ENCODE data around the gene HHEX.

Gene HHEX

DNA sequence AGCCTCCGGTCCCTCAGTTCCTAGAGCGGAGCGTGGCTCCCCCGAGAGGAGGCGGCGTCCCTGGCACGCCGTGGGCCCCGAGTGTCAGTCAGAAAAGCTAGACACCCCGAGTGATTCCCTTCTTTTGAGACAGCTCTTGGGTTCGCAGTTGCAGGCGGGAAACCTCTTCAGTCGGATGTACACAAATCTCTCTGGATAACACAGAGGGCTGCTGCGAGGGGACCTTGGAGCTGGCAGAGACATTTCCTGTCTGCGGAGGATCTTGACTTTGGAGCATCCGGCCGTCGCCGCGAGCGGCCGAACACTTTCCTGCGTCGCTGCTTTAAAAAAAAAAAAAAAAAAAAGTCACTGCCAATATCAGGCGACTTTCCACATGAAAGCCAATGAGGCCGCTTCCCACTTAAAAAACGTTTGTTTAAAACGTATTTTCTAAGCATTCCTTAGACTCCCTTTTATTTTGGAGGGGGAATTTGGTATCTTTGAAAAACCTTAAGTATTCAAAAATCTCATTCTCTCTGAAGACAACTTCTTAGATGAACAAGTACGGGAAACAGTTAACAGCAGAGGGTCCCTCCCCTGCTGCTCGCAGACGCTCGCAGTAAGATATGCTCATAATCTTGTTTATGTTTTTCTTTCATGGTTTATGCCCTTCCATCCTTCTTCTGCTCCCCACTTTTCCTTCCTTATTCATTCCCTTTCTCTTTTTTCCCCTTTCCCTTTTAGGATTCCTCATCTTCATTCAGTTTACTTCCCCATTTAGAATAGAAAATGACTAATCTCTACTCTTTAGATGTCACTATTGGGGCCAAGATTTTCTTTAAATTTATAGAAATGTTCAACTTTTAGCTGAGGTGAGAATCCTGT lies 10.0 kb downstream of the HHEX start:
- no peak overlapping the region for H3K4me3 ChIP-seq (ENCODE audit: low read depth, low read length)
- TF ChIP-seq, protein P1, sequence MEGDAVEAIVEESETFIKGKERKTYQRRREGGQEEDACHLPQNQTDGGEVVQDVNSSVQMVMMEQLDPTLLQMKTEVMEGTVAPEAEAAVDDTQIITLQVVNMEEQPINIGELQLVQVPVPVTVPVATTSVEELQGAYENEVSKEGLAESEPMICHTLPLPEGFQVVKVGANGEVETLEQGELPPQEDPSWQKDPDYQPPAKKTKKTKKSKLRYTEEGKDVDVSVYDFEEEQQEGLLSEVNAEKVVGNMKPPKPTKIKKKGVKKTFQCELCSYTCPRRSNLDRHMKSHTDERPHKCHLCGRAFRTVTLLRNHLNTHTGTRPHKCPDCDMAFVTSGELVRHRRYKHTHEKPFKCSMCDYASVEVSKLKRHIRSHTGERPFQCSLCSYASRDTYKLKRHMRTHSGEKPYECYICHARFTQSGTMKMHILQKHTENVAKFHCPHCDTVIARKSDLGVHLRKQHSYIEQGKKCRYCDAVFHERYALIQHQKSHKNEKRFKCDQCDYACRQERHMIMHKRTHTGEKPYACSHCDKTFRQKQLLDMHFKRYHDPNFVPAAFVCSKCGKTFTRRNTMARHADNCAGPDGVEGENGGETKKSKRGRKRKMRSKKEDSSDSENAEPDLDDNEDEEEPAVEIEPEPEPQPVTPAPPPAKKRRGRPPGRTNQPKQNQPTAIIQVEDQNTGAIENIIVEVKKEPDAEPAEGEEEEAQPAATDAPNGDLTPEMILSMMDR (IDR thresholded peaks at IDR 0.05; ENCODE audit: borderline replicate concordance, insufficient read depth, low read depth, low read length): no peak

DNA sequence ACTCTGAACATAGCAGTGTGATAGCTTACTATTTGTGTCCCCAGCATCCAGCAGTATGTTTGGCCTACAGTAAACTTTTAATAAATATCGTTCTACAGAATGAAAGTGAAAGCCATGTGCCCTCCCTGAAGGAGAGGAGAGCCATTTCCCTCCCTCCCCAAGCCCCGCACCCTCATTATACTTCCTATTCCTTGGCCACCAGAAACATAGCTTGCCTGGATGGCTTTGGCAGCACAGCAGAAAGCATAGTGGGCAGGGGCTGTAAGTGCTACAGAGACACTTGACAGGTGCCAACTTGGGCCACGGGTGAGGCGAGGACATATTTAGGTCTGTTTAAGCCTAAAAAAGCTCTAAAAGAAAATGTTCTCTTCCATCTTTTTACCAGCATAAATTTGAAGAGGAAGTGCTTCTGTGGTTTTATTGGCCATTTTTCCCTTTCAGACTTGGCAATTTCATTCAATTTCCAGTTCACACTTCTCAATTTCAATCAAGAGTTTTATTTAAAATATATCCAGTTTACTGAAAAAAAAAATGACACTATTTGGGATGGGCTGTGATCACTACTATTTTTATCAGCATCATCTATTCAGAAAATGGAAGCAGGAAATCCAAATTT lies 12.7 kb downstream of the HHEX start:
- TF ChIP-seq, protein P1 (IDR thresholded peaks at IDR 0.05; ENCODE audit: borderline replicate concordance, insufficient read depth, low read depth, low read length): no peak
- no peak overlapping the region for H3K4me3 ChIP-seq (ENCODE audit: low read depth, low read length)

DNA sequence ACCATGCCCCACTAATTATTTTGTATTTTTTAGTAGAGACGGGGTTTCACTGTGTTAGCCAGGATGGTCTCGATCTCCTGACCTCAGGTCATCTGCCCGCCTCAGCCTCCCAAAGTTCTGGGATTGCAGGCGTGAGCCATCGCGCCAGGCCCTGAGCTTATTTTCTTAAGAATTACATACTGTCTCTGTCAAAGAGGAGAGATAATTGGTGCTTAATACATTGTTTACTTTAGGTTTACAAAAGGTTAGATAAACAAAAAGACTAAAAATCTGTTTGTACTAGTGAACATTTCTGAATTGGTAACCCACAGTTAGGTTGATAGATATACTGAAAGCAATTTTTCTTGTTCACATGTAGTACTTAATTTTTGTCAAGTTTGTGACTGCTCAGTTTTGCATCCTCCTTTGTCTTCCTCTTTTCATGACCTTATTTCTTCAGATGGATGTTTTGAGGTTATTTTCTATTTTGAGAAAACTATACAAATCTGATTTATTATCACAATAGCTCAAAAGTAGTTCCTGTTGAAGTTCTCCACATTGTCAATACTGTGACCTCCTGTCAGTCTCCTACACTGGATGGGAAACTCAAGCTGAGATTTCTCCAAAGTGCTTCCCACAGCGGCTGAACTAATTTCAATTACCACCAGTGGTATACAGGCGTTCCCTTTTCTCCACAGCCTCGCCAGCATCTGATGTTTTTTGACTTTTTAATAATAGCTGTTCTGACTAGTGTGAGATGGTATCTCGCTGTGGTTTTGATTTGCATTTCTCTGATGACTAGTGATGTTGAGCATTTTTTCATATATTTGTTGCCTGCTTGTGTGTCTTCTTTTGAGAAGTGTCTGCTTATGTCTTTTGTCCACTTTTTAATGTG lies 22.5 kb downstream of the HHEX start:
- TF ChIP-seq, protein P1 (IDR thresholded peaks at IDR 0.05; ENCODE audit: borderline replicate concordance, insufficient read depth, low read depth, low read length): no peak
- H3K4me3 ChIP-seq (ENCODE audit: low read depth, low read length): no peak overlapping the region

DNA sequence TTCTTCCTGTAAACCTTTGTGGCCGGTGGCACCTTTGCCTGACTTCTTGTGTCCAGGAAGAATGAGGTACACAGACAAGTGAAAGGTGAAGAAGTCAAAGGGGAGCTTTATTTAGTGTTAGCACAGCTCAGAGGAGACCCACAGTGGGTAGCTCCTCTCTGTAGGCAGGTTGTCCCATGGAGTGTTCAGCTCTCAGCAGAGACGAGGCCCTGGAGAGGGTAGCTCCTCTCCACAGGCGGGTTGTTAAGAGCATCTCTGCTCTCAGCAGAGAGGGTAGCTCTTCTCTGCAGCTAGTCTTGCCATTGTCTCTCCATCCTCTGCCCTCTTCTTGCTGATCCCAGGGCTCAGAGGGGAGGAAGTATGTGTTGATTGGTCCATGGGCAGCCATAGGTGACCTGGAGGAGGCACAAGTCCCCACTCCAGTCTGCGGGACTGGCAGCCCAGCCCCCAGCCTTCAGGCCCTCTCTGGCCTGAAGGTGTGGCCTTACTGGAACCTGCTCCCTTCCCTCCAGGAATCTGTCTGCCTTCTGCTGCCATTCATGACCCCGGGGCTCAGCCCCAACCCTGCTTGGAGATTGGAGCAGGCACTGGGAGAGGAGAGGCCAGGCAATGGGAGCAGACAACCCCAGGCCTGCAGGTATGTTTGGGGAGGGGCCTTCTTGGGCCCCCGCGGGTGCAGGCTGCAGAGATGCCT lies 24.5 kb downstream of the HHEX start:
- TF ChIP-seq, protein P1 (IDR thresholded peaks at IDR 0.05; ENCODE audit: borderline replicate concordance, insufficient read depth, low read depth, low read length): no peak
- no peak overlapping the region for H3K4me3 ChIP-seq (ENCODE audit: low read depth, low read length)

DNA sequence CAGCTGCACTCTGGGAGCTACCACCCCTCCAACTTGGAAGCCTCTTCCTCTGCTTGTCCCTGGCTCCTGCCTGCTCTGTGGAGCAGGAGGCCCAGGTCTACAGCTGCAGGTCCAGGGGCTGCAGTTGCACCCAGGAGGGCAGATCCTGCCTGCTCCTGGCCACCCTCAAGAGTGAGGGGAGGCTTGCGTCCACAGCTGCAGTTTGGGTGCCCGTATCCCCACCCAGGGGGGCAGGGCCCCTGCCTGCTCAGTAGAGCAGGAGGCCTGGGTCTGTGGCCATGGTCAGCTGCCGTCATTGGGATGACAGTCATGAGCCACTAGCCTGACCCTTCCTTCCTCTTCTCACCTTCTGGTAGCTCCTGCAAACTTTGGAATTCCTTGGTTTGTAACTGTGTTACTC lies 25.1 kb downstream of the HHEX start:
- TF ChIP-seq, protein P1 (IDR thresholded peaks at IDR 0.05; ENCODE audit: borderline replicate concordance, insufficient read depth, low read depth, low read length): no peak
- no peak overlapping the region for H3K4me3 ChIP-seq (ENCODE audit: low read depth, low read length)

DNA sequence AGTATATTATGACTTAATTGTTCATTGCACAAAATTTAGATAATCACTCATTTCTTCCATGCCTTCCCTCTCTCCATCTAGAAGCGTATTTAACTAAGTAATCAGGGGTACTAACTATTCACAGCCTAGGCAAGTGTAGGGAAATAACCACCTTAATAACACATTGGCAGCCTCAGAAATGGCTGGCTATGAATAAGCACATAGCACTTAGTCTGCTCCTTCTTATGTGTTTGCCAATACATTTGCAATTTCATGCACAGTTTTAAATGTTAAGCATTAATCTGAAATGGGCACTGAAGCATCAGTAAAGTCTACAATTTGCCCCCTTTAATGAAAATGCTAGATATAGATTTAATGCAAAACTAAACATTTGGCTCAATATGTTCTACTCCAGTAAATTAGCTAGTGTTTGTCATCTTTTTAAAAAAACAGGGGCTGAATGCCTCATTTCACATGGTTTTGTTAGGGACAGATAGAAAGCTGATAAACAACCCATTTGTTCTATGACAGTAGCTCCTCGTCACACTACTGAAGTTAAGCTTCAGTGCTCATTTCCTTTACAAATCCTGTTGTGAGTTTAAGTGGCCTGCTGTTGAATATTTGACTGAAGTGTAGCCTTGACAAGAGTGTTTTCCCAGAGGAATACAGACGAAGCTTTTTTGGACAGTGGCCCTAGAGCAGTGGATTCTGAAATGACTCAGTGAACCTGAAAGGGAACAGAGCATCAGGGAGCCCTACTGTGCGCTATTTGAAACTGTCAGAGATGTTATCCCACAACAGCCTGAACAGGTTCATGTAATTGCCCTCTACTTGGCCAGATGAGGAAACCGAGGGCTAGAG lies 30.5 kb downstream of the HHEX start:
- TF ChIP-seq, protein P1 (IDR thresholded peaks at IDR 0.05; ENCODE audit: borderline replicate concordance, insufficient read depth, low read depth, low read length): no peak
- no peak overlapping the region for H3K4me3 ChIP-seq (ENCODE audit: low read depth, low read length)
